IPS DF 4.7 (cell line): ENCODE results near the gene INO80E.
"Not testable (repeated sequence)": the region's sequence is repeated elsewhere in the genome, so short reads cannot be mapped to it uniquely, and the experiment has no call there.

Experiments used
- DNase-seq: peaks from one replicate; pipeline ENCODE4 v3.0.0-alpha.2; 2013; ENCODE audit warnings: low spot score; ENCODE audit errors: extremely low read depth

INO80E gene

GRCh38 chr16:30030841-30031413 is 34.9 kb downstream of the INO80E start, which contains the start of gene TLCD3B:
Gene TLCD3B, minus strand, starts transcription at chr16:30031271. Its CDS starts 744 bp downstream, at chr16:30030527.
- no peak for DNase-seq

DNA sequence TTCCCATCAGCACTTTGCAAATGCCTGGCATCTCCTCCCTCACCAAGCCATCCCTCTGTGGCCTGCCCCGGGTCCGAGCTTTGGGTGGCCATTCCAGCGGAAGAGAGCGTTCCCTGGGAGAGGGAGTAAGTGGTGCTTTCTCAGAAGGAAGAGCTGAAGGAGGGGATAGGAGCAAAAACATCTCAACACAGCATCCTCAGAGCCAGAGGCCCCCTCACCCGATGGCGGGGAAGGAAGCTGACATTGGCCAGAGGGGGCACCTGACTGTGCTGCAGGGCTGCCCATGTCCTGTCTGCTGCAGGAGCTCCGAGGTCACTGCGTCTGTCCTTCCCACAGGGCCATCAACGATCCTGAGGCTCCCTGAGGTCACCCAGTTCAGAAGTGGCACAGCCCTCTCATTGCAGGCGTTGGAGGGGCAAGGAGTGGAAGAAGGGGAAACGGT is 35.5 kb downstream of the INO80E start:
- no peak for DNase-seq

DNA sequence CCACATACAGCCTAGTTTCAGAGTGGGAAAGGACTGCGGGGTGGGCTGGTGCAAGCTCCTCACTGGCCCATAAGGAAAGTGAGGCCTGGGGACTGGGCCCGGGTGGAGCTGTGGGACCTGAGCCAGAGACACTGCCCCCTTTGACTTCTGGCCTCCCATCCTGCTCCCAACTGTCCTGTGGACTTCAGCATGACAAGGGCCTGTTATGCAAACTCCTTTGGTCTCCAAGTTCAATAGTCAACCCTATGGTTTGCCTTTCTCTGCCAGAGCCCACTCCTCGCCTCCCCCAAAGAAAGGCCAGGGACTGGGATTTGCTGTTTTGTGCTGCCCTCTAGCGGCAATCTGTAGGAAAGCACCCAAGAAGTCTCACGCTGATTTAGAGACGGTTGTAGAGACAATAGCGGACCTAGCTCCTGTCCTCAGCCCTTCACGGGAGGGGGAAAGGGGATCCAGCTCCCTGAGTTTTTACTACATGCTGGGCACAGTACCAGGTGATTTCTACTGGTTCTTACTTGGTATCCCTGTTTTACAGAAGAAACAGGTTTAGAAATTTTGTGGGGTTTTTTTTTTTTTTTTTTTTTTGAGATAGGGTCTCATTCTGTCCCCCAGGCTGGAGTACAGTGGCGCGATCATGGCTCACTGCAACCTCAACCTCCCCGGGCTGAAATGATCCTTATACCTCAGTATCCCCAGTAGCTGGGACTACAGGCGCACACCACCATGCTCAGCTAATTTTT is 36.2 kb downstream of the INO80E start:
- DNase-seq, result no peak

- no peak for DNase-seq
Observed at GRCh38 chr16:30033270-30033669, 37.2 kb downstream of the INO80E start.

DNA sequence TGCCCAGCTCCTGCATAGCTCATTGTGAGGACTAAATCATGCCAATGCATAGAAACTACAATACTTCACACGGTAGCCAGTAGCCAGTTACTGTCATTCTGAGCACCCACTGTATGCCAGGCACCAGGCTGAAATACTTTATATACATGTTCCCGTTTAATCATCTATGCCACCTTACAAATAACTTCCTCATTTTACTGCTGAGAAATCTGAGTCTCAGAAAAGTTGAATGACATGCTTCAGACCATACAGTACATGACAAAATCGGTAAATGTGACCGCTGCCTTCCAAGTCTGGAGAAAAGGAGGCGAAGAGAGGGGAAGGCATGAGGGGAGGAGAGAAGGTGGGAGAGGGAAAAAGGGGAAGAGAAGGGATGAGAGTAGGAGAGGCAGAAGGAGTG is 44.2 kb downstream of the INO80E start:
- DNase-seq, result no peak

GRCh38 chr16:30040690-30041089 is 44.6 kb downstream of the INO80E start:
- not testable (repeated sequence) for DNase-seq

DNA sequence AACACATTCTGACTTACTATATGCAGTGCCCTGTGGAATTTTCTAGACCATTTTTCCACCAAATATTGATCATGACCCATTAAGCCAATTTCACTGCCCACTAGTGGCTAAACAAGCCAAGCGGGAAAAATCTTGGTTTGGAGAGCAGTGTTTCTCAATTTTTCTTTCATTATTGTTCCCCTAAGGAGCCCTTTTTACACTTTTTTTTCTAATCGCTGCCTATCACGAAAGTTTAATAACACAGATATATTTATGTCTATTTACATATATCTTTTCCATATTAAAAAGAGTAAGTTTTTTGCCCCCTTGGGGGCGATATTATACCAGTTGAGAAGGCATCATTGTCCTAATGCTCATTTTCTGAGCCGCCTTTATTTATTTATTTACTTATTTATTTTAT is 45.8 kb downstream of the INO80E start:
- DNase-seq, result no peak

DNA sequence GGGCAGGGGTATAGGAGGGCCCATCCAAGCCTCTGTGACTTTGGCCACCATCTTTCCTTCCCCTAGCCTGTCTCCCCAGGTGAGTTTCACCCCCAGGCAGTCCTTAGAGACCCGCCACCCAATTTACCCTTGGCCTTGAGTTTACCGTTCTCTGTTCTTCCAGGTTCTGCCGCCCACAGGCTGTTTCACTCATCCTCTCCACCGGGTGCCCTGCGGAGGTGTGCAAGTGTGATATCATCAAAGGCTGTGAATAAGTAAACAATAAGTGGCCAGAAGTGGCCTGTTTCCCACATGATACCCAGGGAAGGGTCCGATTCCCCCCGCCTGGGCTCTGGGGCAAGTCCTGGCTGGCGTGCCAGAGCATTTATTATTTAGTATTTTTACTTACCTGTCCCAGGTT is 50.1 kb downstream of the INO80E start:
- DNase-seq, result no peak

- no peak for DNase-seq
Observed at GRCh38 chr16:30046588-30046987, 50.5 kb downstream of the INO80E start.

- no peak for DNase-seq
Observed at GRCh38 chr16:30049871-30050270, 53.8 kb downstream of the INO80E start.

DNA sequence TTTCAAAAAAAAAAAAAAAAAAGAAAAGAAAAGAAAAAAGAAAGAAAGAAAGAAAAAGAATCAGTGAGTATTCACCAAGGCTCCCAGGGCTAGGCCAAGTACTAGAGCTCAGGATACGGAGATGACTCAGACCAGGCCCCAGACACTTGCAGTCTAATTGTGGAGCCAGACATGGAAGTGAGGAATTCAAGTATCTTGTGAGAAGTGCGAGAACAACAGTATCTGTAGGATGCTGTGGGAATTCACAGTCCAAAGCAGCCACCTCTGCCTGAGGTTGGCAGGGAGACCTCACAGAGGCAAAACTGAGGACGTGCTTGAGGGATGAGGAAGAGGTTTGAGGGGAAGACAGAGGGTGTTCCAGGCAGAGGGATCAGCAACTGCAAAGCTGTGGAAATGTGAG is 55.5 kb downstream of the INO80E start:
- DNase-seq, result no peak

GRCh38 chr16:30052671-30053372 is 56.8 kb downstream of the INO80E start:
- DNase-seq, result no peak

GRCh38 chr16:30053376-30054015 is 57.5 kb downstream of the INO80E start:
- DNase-seq, result no peak

- no peak for DNase-seq
Observed at GRCh38 chr16:30054451-30054850, 58.4 kb downstream of the INO80E start.

GRCh38 chr16:30054959-30055553 is 59.0 kb downstream of the INO80E start:
- no peak for DNase-seq
